GM19023 (cell line): ENCODE results near the gene ASXL3.

Source experiments
- ATAC-seq: cut with Tn5 transposase; IDR thresholded peaks from one replicate; pipeline ENCODE4 v1.9.1; 2021; ENCODE audit warnings: mild to moderate bottlenecking, moderate library complexity; ENCODE audit not compliant: unreplicated experiment

ASXL3 gene

GRCh38 chr18:33656889-33657448 is 79.0 kb downstream of the ASXL3 start:
- no peak for ATAC-seq

DNA sequence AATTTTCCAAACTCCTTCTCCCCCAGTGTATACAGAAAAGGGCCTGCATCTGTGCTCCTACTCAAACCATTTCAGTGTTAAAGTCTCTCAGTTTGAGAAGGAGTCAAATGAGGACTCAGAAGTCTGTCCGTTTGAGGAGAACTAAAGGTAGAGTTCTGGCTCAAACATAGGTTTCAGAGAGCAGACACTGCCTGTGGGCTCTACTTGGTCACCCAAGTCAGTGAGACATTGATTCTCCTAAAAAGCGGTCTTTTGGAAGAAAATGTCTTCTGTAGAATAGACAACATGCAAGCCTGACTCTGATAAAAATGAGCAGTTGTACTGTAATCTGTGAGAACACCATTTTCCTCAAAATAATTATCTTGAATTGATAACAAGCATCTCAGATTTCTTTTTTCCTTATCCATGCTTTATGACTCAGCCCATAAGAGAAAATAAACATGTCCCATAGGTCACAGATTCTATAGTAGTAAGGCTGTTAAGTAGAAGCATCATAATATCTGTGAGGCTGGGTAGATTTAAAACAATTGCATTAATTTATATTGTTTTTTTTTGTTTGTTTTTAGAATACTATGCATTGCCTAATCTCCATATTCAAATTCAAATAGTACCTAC is 82.8 kb downstream of the ASXL3 start:
- no peak for ATAC-seq

DNA sequence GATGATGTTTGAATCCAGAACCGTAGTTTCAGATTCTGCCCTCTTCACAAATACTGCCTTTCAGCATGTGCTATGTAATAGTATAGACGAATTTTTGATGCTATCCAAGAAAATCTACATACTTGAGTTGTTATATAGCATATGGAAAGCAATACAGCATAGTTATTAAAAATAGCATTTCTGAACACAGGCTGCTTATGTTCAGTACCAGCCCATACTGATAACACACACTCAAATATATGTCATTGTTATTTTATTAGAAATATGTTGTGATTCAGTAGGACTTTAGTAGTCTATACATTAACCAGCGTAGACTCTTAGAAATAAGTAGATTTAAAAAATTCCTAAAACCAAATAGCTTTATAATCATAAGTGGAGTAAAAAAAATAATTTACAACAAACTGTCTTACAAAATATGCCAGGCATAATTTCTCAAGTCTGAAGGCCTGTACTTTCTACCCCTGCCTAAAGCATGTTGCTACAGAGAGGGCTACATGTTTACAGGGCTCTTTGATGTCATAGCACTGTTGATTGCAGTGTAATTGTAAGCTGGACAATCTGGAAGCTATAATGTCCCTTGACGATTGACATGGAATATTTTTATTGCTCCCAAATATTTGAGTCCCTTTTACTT is 86.3 kb downstream of the ASXL3 start:
- ATAC-seq: no peak

GRCh38 chr18:33665187-33665586 is 87.2 kb downstream of the ASXL3 start:
- no peak for ATAC-seq

- ATAC-seq: no peak
Measured at GRCh38 chr18:33665641-33666040, 87.6 kb downstream of the ASXL3 start.

DNA sequence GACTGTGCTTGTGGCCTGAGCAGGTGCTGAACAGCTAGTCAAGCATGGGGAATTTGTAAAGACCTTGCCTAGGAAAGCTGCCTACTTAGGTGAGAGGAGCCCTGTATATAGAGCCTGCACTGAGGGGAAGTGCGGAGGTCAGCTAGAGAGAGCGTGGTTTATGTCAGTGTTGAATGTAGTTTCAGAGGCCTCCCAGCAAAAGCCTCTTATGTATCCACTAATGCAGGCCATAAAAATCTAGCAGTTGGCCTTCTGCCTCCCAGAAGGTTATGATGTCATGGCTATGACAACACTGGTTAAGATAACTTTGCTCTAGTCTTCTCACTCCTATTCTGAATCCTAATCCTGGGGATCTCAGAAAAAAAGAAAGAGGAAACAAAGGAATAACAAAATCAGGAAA is 88.9 kb downstream of the ASXL3 start:
- ATAC-seq: no peak

- no peak for ATAC-seq
Measured at GRCh38 chr18:33669589-33669988, 91.6 kb downstream of the ASXL3 start.

- no peak for ATAC-seq
Measured at GRCh38 chr18:33670029-33670428, 92.0 kb downstream of the ASXL3 start.

DNA sequence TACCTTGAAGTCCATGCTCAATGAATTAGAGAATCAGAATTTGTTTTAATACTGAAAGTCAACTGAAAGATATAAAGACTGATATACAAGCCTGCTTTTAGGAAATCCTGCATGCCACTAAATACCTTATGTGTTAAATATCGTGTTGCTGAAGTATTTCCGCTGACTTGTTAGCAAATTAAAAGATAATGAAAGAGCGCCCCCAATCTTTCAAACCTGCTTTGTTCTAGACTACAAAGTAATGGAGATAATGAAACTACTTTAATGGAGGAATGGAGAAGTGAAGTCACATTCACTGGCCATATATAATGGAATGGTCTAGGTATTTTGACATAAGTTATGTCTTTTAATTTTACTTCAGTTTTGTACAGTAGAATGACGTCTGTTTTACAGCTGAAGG is 95.7 kb downstream of the ASXL3 start:
- no peak for ATAC-seq

DNA sequence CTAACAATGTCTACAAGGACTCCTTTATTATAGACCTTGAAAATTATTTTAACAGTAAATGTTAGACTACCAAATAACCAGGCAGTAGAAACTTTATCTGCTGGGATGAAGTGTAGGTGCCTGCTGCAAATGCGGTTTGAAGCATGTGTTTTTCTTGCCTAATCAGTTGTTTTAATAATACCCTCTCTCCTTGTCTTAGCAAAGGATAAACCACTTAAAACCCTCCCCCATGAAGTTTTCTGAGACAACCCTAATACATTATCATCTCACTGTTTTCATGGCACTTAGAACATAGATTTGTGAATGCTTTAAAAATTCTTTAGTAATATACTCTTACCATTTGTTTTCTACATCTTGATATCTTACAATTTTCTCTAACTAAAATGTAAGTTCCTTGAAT is 98.6 kb downstream of the ASXL3 start:
- no peak for ATAC-seq

- ATAC-seq: no peak
Measured at GRCh38 chr18:33677891-33678290, 99.9 kb downstream of the ASXL3 start.

DNA sequence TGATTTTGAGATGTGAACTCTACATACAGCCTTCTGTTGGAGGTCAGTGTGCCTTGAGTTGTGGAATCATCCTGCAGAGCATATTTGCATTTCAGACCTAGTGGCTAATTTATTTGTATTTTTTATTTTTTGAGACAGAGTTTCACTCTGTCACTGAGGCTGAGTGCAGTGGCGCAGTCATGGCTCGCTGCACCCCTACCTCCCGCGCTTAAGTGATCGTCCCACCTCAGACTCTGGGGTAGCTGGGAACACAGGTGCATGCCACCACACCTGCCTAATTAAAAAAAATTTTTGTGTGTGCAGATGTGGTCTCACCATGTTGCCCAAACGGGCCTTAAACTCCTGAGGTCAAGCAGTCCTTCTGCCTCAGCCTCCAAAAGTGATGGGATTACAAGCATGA is 104.4 kb downstream of the ASXL3 start:
- no peak for ATAC-seq

- ATAC-seq: no peak
Measured at GRCh38 chr18:33694593-33694992, 116.6 kb downstream of the ASXL3 start.

- ATAC-seq: no peak
Measured at GRCh38 chr18:33696332-33697162, 118.5 kb downstream of the ASXL3 start.

GRCh38 chr18:33697498-33697897 is 119.5 kb downstream of the ASXL3 start:
- ATAC-seq: no peak

- no peak for ATAC-seq
Measured at GRCh38 chr18:33699372-33699771, 121.4 kb downstream of the ASXL3 start.

GRCh38 chr18:33700513-33700976 is 122.5 kb downstream of the ASXL3 start:
- peak; percentile 90 for ATAC-seq

GRCh38 chr18:33702625-33703024 is 124.6 kb downstream of the ASXL3 start:
- no peak for ATAC-seq

- ATAC-seq: no peak
Measured at GRCh38 chr18:33706391-33706790, 128.4 kb downstream of the ASXL3 start.

GRCh38 chr18:33708876-33709275 is 130.9 kb downstream of the ASXL3 start:
- no peak for ATAC-seq

GRCh38 chr18:33710269-33710668 is 132.2 kb downstream of the ASXL3 start:
- ATAC-seq: no peak

GRCh38 chr18:33711514-33711913 is 133.5 kb downstream of the ASXL3 start:
- ATAC-seq: no peak
